ENCODE measurements around the gene ELOB.

ELOB gene

GRCh38 chr16:2787406-2787805 is 10.3 kb upstream of the ELOB start, which contains the start of gene PRSS33:
PRSS33 (minus strand) TSS chr16:2787560; CDS start chr16:2786547, 1,013 bp downstream.
- Histone ChIP-seq H3K9ac (ENCODE audit: low read length) (no peak within 1 kb of the TSS), H3K36me3 (ENCODE audit: control insufficient read depth, insufficient read depth, low read length, severe bottlenecking) (no peaks in the 10 kb centered on the region), H3K9me3 (ENCODE audit: control insufficient read depth, low read length) (peaks cover 2% of the 10 kb centered on the region), H3K4me3 (ENCODE audit: low read length) (no peak within 1 kb of the TSS), H3K4me1 (ENCODE audit: control insufficient read depth, insufficient read depth, low read length) (no peaks in the 10 kb centered on the region), H3K27me3 (replicated peaks; ENCODE audit: control insufficient read depth, insufficient read depth, low read length) (peaks cover 80% of the 10 kb centered on the region)
- DNase-seq (ENCODE audit: low read depth), result no peak

GRCh38 chr16:2786826-2787151 is 9.7 kb upstream of the ELOB start:
- H3K27me3 ChIP-seq (replicated peaks; ENCODE audit: control insufficient read depth, insufficient read depth, low read length), result peaks cover 75% of the 10 kb centered on the region
- no peak overlapping the region for H3K4me3 ChIP-seq (ENCODE audit: low read length)
- DNase-seq (ENCODE audit: low read depth), result no peak
- no peaks in the 10 kb centered on the region for H3K36me3 ChIP-seq (ENCODE audit: control insufficient read depth, insufficient read depth, low read length, severe bottlenecking)
- H3K4me1 ChIP-seq (ENCODE audit: control insufficient read depth, insufficient read depth, low read length), result no peaks in the 10 kb centered on the region
- H3K9ac ChIP-seq (ENCODE audit: low read length), result no peak overlapping the region
- H3K9me3 ChIP-seq (ENCODE audit: control insufficient read depth, low read length), result no peaks in the 10 kb centered on the region

- Histone ChIP-seq H3K9me3 (ENCODE audit: control insufficient read depth, low read length) (no peaks in the 10 kb centered on the region), H3K27me3 (replicated peaks; ENCODE audit: control insufficient read depth, insufficient read depth, low read length) (peaks cover 72% of the 10 kb centered on the region)
- no peak for DNase-seq (ENCODE audit: low read depth)
Measured at GRCh38 chr16:2786061-2786825, 9.2 kb upstream of the ELOB start.

GRCh38 chr16:2785101-2785991 is 8.3 kb upstream of the ELOB start:
- no peak for DNase-seq (ENCODE audit: low read depth)

More at GRCh38 chr16:2786061-2786825, 9.2 kb upstream of the ELOB start:
- H3K36me3 ChIP-seq (ENCODE audit: control insufficient read depth, insufficient read depth, low read length, severe bottlenecking), result no peaks in the 10 kb centered on the region
- no peak overlapping the region for H3K4me3 ChIP-seq (ENCODE audit: low read length)
- no peak overlapping the region for H3K9ac ChIP-seq (ENCODE audit: low read length)
- H3K4me1 ChIP-seq (ENCODE audit: control insufficient read depth, insufficient read depth, low read length), result no peaks in the 10 kb centered on the region

GRCh38 chr16:2784358-2785100 is 7.4 kb upstream of the ELOB start:
- Histone ChIP-seq H3K27me3 (replicated peaks; ENCODE audit: control insufficient read depth, insufficient read depth, low read length) (peaks cover 57% of the 10 kb centered on the region), H3K36me3 (ENCODE audit: control insufficient read depth, insufficient read depth, low read length, severe bottlenecking) (no peaks in the 10 kb centered on the region), H3K9ac (ENCODE audit: low read length) (no peak overlapping the region), H3K4me1 (ENCODE audit: control insufficient read depth, insufficient read depth, low read length) (no peaks in the 10 kb centered on the region), H3K4me3 (ENCODE audit: low read length) (no peak overlapping the region), H3K9me3 (ENCODE audit: control insufficient read depth, low read length) (no peaks in the 10 kb centered on the region)
- DNase-seq (ENCODE audit: low read depth), result no peak

More at GRCh38 chr16:2785101-2785991, 8.3 kb upstream of the ELOB start:
- Histone ChIP-seq H3K4me1 (ENCODE audit: control insufficient read depth, insufficient read depth, low read length) (no peaks in the 10 kb centered on the region), H3K27me3 (replicated peaks; ENCODE audit: control insufficient read depth, insufficient read depth, low read length) (peaks cover 63% of the 10 kb centered on the region), H3K9ac (ENCODE audit: low read length) (no peak overlapping the region), H3K36me3 (ENCODE audit: control insufficient read depth, insufficient read depth, low read length, severe bottlenecking) (no peaks in the 10 kb centered on the region), H3K9me3 (ENCODE audit: control insufficient read depth, low read length) (no peaks in the 10 kb centered on the region), H3K4me3 (ENCODE audit: low read length) (no peak overlapping the region)

GRCh38 chr16:2783581-2784357 is 6.7 kb upstream of the ELOB start:
- Histone ChIP-seq H3K27me3 (replicated peaks; ENCODE audit: control insufficient read depth, insufficient read depth, low read length) (peaks cover 52% of the 10 kb centered on the region), H3K4me1 (ENCODE audit: control insufficient read depth, insufficient read depth, low read length) (peaks cover 1% of the 10 kb centered on the region), H3K9me3 (ENCODE audit: control insufficient read depth, low read length) (no peaks in the 10 kb centered on the region), H3K4me3 (ENCODE audit: low read length) (no peak overlapping the region), H3K9ac (ENCODE audit: low read length) (no peak overlapping the region), H3K36me3 (ENCODE audit: control insufficient read depth, insufficient read depth, low read length, severe bottlenecking) (no peaks in the 10 kb centered on the region)
- no peak for DNase-seq (ENCODE audit: low read depth)

- Histone ChIP-seq H3K4me1 (ENCODE audit: control insufficient read depth, insufficient read depth, low read length) (peaks cover 10% of the 10 kb centered on the region), H3K36me3 (ENCODE audit: control insufficient read depth, insufficient read depth, low read length, severe bottlenecking) (no peaks in the 10 kb centered on the region), H3K9ac (ENCODE audit: low read length) (no peak overlapping the region), H3K9me3 (ENCODE audit: control insufficient read depth, low read length) (no peaks in the 10 kb centered on the region), H3K27me3 (replicated peaks; ENCODE audit: control insufficient read depth, insufficient read depth, low read length) (peaks cover 43% of the 10 kb centered on the region), H3K4me3 (ENCODE audit: low read length) (no peak overlapping the region)
- no peak for DNase-seq (ENCODE audit: low read depth)
Measured at GRCh38 chr16:2782583-2783351, 5.7 kb upstream of the ELOB start.

GRCh38 chr16:2779978-2780898 is 3.2 kb upstream of the ELOB start:
- peaks cover 22% of the 10 kb centered on the region for H3K4me1 ChIP-seq (ENCODE audit: control insufficient read depth, insufficient read depth, low read length)
- no peak overlapping the region for H3K9ac ChIP-seq (ENCODE audit: low read length)
- DNase-seq (ENCODE audit: low read depth), result no peak
- H3K36me3 ChIP-seq (ENCODE audit: control insufficient read depth, insufficient read depth, low read length, severe bottlenecking), result no peaks in the 10 kb centered on the region
- no peak overlapping the region for H3K4me3 ChIP-seq (ENCODE audit: low read length)
- H3K9me3 ChIP-seq (ENCODE audit: control insufficient read depth, low read length), result no peaks in the 10 kb centered on the region
- peaks cover 25% of the 10 kb centered on the region for H3K27me3 ChIP-seq (replicated peaks; ENCODE audit: control insufficient read depth, insufficient read depth, low read length)

GRCh38 chr16:2779151-2779920 is 2.3 kb upstream of the ELOB start:
- peaks cover 16% of the 10 kb centered on the region for H3K27me3 ChIP-seq (replicated peaks; ENCODE audit: control insufficient read depth, insufficient read depth, low read length)
- H3K9me3 ChIP-seq (ENCODE audit: control insufficient read depth, low read length), result no peaks in the 10 kb centered on the region
- no peak for DNase-seq (ENCODE audit: low read depth)
- no peak overlapping the region for H3K9ac ChIP-seq (ENCODE audit: low read length)
- peaks cover 24% of the 10 kb centered on the region for H3K4me1 ChIP-seq (ENCODE audit: control insufficient read depth, insufficient read depth, low read length)
- peaks cover 8% of the 10 kb centered on the region for H3K36me3 ChIP-seq (ENCODE audit: control insufficient read depth, insufficient read depth, low read length, severe bottlenecking)
- no peak overlapping the region for H3K4me3 ChIP-seq (ENCODE audit: low read length)
